CD4-positive, alpha-beta T cell (primary cell): ENCODE results near the gene AIFM3. TPM values are rescaled to one million over a fixed set of nuclear protein-coding genes. Genes with fewer than 3 reads are reported as not detected.

ENCODE experiments used
- ATAC-seq: fragments of 200-7000 bp; cut with Tn5 transposase; one replicate; pipeline ENCODE4 v1.10.0; 2022; ENCODE audit warnings: mild to moderate bottlenecking; ENCODE audit not compliant: poor library complexity
- CTCF ChIA-PET: fragments of 350-600 bp; sonication (Branson Sonifier 250); formaldehyde crosslinking; loops from one replicate; lab custom pipeline; 2021; ENCODE audit warnings: antibody characterized with exemption, inconsistent platforms; lab: Charles Lee
- POLR2A ChIA-PET: fragments of 350-600 bp; sonication (Branson Sonifier 250); formaldehyde crosslinking; loops from one replicate; lab custom pipeline; 2021; ENCODE audit warnings: antibody characterized with exemption, inconsistent platforms; lab: Charles Lee
- DNase-seq, 14 experiments: peaks; one replicate each; pipeline ENCODE4 v3.0.0-alpha.2; 2013 to 2020; ENCODE audit warnings: mixed read lengths in 2 of 14
- H3K27ac ChIP-seq, 2 donors: one replicate each; pipeline versions ENCODE4 v1.5.1 to v1.7.0; 2013; ENCODE audit warnings: low read length in 2 of 2, low read depth in 1 of 2, mild to moderate bottlenecking in 1 of 2
- H3K27me3 ChIP-seq, 2 experiments: 1 replicate in 1 of 2; 2 replicates in 1 of 2; pipeline versions ENCODE4 v1.6.1 to v1.7.0; 2013; ENCODE audit warnings: low read length in 2 of 2, control low read depth in 1 of 2, mild to moderate bottlenecking in 1 of 2, moderate library complexity in 1 of 2; ENCODE audit not compliant: insufficient read depth in 2 of 2, control insufficient read depth in 1 of 2
- H3K36me3 ChIP-seq: one replicate; pipeline ENCODE4 v1.6.1; 2013; ENCODE audit warnings: low read length, control low read depth; ENCODE audit not compliant: insufficient read depth
- H3K4me1 ChIP-seq: one replicate; pipeline ENCODE4 v1.6.1; 2013; ENCODE audit warnings: low read length, control low read depth; ENCODE audit not compliant: insufficient read depth
- H3K4me3 ChIP-seq: one replicate; pipeline ENCODE4 v1.5.1; 2013; ENCODE audit warnings: mild to moderate bottlenecking, low read length, moderate library complexity
- H3K9me3 ChIP-seq, 2 experiments: 1 replicate in 1 of 2; 2 replicates in 1 of 2; pipeline versions ENCODE4 v1.6.1 to v1.7.0; 2013; ENCODE audit warnings: low read length in 2 of 2, mild to moderate bottlenecking in 2 of 2, control low read depth in 1 of 2, moderate library complexity in 1 of 2; ENCODE audit not compliant: control insufficient read depth in 1 of 2, insufficient read depth in 1 of 2
- H3K27ac Mint-ChIP-seq: one replicate; pipeline ENCODE4 v1.8.0; 2020; ENCODE audit warnings: mixed read lengths
- H3K27me3 Mint-ChIP-seq: one replicate; pipeline ENCODE4 v1.8.0; 2021; ENCODE audit warnings: mixed read lengths
- H3K36me3 Mint-ChIP-seq: one replicate; pipeline ENCODE4 v1.8.0; 2021; ENCODE audit warnings: low read depth, mixed read lengths
- H3K4me1 Mint-ChIP-seq: one replicate; pipeline ENCODE4 v1.8.0; 2021; ENCODE audit warnings: low read depth, mixed read lengths
- H3K4me3 Mint-ChIP-seq: one replicate; pipeline ENCODE4 v1.8.0; 2020; ENCODE audit warnings: mild to moderate bottlenecking, mixed read lengths
- H3K9me3 Mint-ChIP-seq: one replicate; pipeline ENCODE4 v1.8.0; 2020; ENCODE audit warnings: mixed read lengths
- CTCF ChIP-seq: fragments of 200-600 bp; IDR thresholded peaks from one replicate; pipeline ENCODE4 v1.8.0; 2022; ENCODE audit warnings: antibody characterized with exemption, mild to moderate bottlenecking
- intact Hi-C, 2 experiments: fragments of 100-400 bp; cut with DNase I in 1 of 2; cut with micrococcal nuclease in 1 of 2; formaldehyde crosslinking; loops; one replicate each; pipeline versions ENCODE4 v1.15.1 to v1.9.0; 2023 to 2025; cut with DNase I, micrococcal nuclease
- total RNA-seq, 174 experiments: library from RNA in 2 of 174; stranded (reverse) in 2 of 174; gene quantifications; one replicate each; pipeline ENCODE4 v1.2.3 and lab custom pipeline; 2021 to 2026

AIFM3 gene
- total RNA-seq, 2 experiments from 2014 or later = 0.34 to 0.41 TPM

- H3K4me1 ChIP-seq = peaks cover 32% of the 10 kb centered on the region
- intact Hi-C loops = loop anchor here in 1 of 2 experiments (10.0 kb wide), 1 partner anchor 128 kb away; no protein-coding TSS in a partner anchor
- Mint-ChIP-seq H3K4me1 (peaks cover 28% of the 10 kb centered on the region), H3K27ac (no peak overlapping the region), H3K36me3 (no peaks in the 10 kb centered on the region), H3K9me3 (no peaks in the 10 kb centered on the region), H3K27me3 (no peaks in the 10 kb centered on the region), H3K4me3 (no peak overlapping the region)
- no peak for ATAC-seq
- no peak overlapping the region for H3K4me3 ChIP-seq
- peaks cover 6 to 18% of the 10 kb centered on the region in 2 experiments for H3K9me3 ChIP-seq
- DNase-seq = no peak
- H3K36me3 ChIP-seq = no peaks in the 10 kb centered on the region
- H3K27me3 ChIP-seq = no peaks in the 10 kb centered on the region
- TF ChIP-seq CTCF = no peak
- CTCF ChIA-PET = no interaction called here
- POLR2A ChIA-PET = no interaction called here
- H3K27ac ChIP-seq = no peak overlapping the region
Measured at GRCh38 chr22:20977019-20977418, 10.0 kb downstream of the AIFM3 start.

GRCh38 chr22:20977516-20978170 lies 10.6 kb downstream of the AIFM3 start:
- no peaks in the 10 kb centered on the region for H3K36me3 ChIP-seq
- DNase-seq (no peak), ATAC-seq (no peak)
- H3K4me1 ChIP-seq = peaks cover 36% of the 10 kb centered on the region
- Mint-ChIP-seq H3K4me1 (peaks cover 32% of the 10 kb centered on the region), H3K9me3 (no peaks in the 10 kb centered on the region), H3K4me3 (no peak overlapping the region), H3K36me3 (peaks cover 3% of the 10 kb centered on the region), H3K27ac (no peak overlapping the region), H3K27me3 (no peaks in the 10 kb centered on the region)
- H3K9me3 ChIP-seq = peaks cover 6 to 18% of the 10 kb centered on the region in 2 experiments
- intact Hi-C loops = loop anchor here in 1 of 2 experiments (10.0 kb wide), 1 partner anchor 127 kb away; no protein-coding TSS in a partner anchor
- ChIA-PET CTCF (no interaction called here), POLR2A (no interaction called here)
- H3K4me3 ChIP-seq = no peak overlapping the region
- no peaks in the 10 kb centered on the region for H3K27me3 ChIP-seq
- no peak for TF ChIP-seq CTCF
- no peak overlapping the region for H3K27ac ChIP-seq

GRCh38 chr22:20978419-20978818 lies 11.4 kb downstream of the AIFM3 start:
- Histone ChIP-seq H3K4me3 (no peak overlapping the region), H3K36me3 (no peaks in the 10 kb centered on the region), H3K27me3 (no peaks in the 10 kb centered on the region), H3K27ac (no peak overlapping the region), H3K9me3 (peaks cover 6 to 18% of the 10 kb centered on the region in 2 experiments), H3K4me1 (peaks cover 44% of the 10 kb centered on the region)
- intact Hi-C loops = loop anchor here in 1 of 2 experiments (10.0 kb wide), 1 partner anchor 126 kb away; no protein-coding TSS in a partner anchor
- ATAC-seq (no peak), DNase-seq (no peak)
- Mint-ChIP-seq H3K27ac (no peak overlapping the region), H3K4me1 (peaks cover 39% of the 10 kb centered on the region), H3K36me3 (peaks cover 6% of the 10 kb centered on the region), H3K27me3 (no peaks in the 10 kb centered on the region), H3K9me3 (no peaks in the 10 kb centered on the region), H3K4me3 (no peak overlapping the region)
- ChIA-PET CTCF (no interaction called here), POLR2A (no interaction called here)
- TF ChIP-seq CTCF = no peak
